ENCODE data around the gene SCRN3.

Gene SCRN3

GRCh38 chr2:174446531-174446930, 51.0 kb downstream of the SCRN3 start:
- no peaks in the 10 kb centered on the region for H3K9me3 ChIP-seq (ENCODE audit: low read length)
- H3F3A ChIP-seq (ENCODE audit: insufficient read depth, low read length), result no peaks in the 10 kb centered on the region
- H3K79me2 ChIP-seq (ENCODE audit: insufficient read depth, low read length), result no peaks in the 10 kb centered on the region
- H3K9me2 ChIP-seq (ENCODE audit: low read depth, low read length), result no peaks in the 10 kb centered on the region
- peaks cover 13% of the 10 kb centered on the region for H3K4me1 ChIP-seq (ENCODE audit: insufficient read depth, low read length, severe bottlenecking)
- H3K27me3 ChIP-seq (ENCODE audit: insufficient read depth, low read length), result no peaks in the 10 kb centered on the region
- H3K4me2 ChIP-seq (ENCODE audit: low read length), result no peak overlapping the region
- TF ChIP-seq CTCF (IDR thresholded peaks at IDR 0.05; ENCODE audit: low read length), result no peak
- no peak for TF ChIP-seq EZH2 (IDR thresholded peaks at IDR 0.05; ENCODE audit: borderline replicate concordance, low read length)
- H3K36me3 ChIP-seq (ENCODE audit: insufficient read depth, low read length), result peaks cover 15% of the 10 kb centered on the region
- H4K20me1 ChIP-seq (ENCODE audit: insufficient read depth, low read length), result no peaks in the 10 kb centered on the region
- no peak overlapping the region for H3K4me3 ChIP-seq (ENCODE audit: low read depth, low read length, poor library complexity, severe bottlenecking)
- no peak overlapping the region for H3K27ac ChIP-seq (ENCODE audit: low read depth, low read length, poor library complexity, severe bottlenecking)
- H2AFZ ChIP-seq (ENCODE audit: low read length), result no peak overlapping the region
- no peak overlapping the region for H3K9ac ChIP-seq (ENCODE audit: low read length)

- no peak for TF ChIP-seq CTCF (IDR thresholded peaks at IDR 0.05; ENCODE audit: low read length)
- Histone ChIP-seq H3K27me3 (ENCODE audit: insufficient read depth, low read length) (no peaks in the 10 kb centered on the region), H3K79me2 (ENCODE audit: insufficient read depth, low read length) (no peaks in the 10 kb centered on the region), H4K20me1 (ENCODE audit: insufficient read depth, low read length) (no peaks in the 10 kb centered on the region), H2AFZ (ENCODE audit: low read length) (no peak overlapping the region), H3F3A (ENCODE audit: insufficient read depth, low read length) (no peaks in the 10 kb centered on the region), H3K9me2 (ENCODE audit: low read depth, low read length) (no peaks in the 10 kb centered on the region), H3K27ac (ENCODE audit: low read depth, low read length, poor library complexity, severe bottlenecking) (no peak overlapping the region), H3K4me3 (ENCODE audit: low read depth, low read length, poor library complexity, severe bottlenecking) (no peak overlapping the region), H3K4me2 (ENCODE audit: low read length) (no peak overlapping the region), H3K4me1 (ENCODE audit: insufficient read depth, low read length, severe bottlenecking) (peaks cover 13% of the 10 kb centered on the region), H3K36me3 (ENCODE audit: insufficient read depth, low read length) (peaks cover 5% of the 10 kb centered on the region; the same call in 1 of the 2 replicates), H3K9ac (ENCODE audit: low read length) (no peak overlapping the region), H3K9me3 (ENCODE audit: low read length) (no peaks in the 10 kb centered on the region)
Observed at GRCh38 chr2:174449033-174449432, 53.5 kb downstream of the SCRN3 start.

- TF ChIP-seq EZH2 (IDR thresholded peaks at IDR 0.05; ENCODE audit: borderline replicate concordance, low read length) (no peak), CTCF (IDR thresholded peaks at IDR 0.05; ENCODE audit: low read length) (no peak)
- H2AFZ ChIP-seq (ENCODE audit: low read length), result no peak overlapping the region
- peaks cover 5% of the 10 kb centered on the region; the same call in 1 of the 2 replicates for H3K36me3 ChIP-seq (ENCODE audit: insufficient read depth, low read length)
- H3K9me2 ChIP-seq (ENCODE audit: low read depth, low read length), result no peaks in the 10 kb centered on the region
- H3F3A ChIP-seq (ENCODE audit: insufficient read depth, low read length), result no peaks in the 10 kb centered on the region
- H3K4me2 ChIP-seq (ENCODE audit: low read length), result peak overlapping the region; percentile 10; the same call in 1 of the 2 replicates
- H4K20me1 ChIP-seq (ENCODE audit: insufficient read depth, low read length), result no peaks in the 10 kb centered on the region
- H3K9me3 ChIP-seq (ENCODE audit: low read length), result no peaks in the 10 kb centered on the region
- H3K27ac ChIP-seq (ENCODE audit: low read depth, low read length, poor library complexity, severe bottlenecking), result peak overlapping the region; percentile 23
- H3K4me1 ChIP-seq (ENCODE audit: insufficient read depth, low read length, severe bottlenecking), result peaks cover 13% of the 10 kb centered on the region
- H3K4me3 ChIP-seq (ENCODE audit: low read depth, low read length, poor library complexity, severe bottlenecking), result no peak overlapping the region
- H3K27me3 ChIP-seq (ENCODE audit: insufficient read depth, low read length), result no peaks in the 10 kb centered on the region
- no peak overlapping the region for H3K9ac ChIP-seq (ENCODE audit: low read length)
- no peaks in the 10 kb centered on the region for H3K79me2 ChIP-seq (ENCODE audit: insufficient read depth, low read length)
Observed at GRCh38 chr2:174450021-174450816, 54.7 kb downstream of the SCRN3 start.
